ENCODE results near the gene CCNYL1. TPM values are rescaled to one million over a fixed set of nuclear protein-coding genes. Genes with fewer than 3 reads are reported as not detected.

Gene CCNYL1
- total RNA-seq, 1 donor: 24.6 TPM

DNA sequence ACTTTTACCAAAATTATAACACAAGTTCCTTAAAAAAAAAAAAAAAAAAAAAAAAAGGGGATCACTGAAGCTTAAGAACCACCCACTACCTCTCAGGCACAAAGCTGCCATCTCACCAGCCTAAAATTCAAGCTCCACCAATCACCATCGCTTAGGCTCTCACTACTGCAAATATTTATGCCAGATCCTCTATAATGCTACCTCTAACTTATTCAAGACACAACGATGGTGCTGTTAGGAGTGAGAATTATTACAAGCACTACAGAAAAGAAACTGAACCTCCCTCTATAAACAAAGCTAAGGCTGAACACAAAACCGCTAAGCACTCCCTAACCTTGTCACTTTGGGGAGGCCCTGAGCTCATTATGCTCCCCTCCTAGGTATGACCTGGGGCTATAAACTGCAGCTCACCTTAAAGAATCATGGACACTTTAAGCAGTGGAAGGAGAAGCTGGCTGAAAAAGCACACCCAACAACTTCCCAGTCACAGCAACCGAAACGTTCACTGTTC lies 54.7 kb downstream of the CCNYL1 start:
- DNase-seq (ENCODE audit: low read depth): no peak
- TF ChIP-seq, protein P1, sequence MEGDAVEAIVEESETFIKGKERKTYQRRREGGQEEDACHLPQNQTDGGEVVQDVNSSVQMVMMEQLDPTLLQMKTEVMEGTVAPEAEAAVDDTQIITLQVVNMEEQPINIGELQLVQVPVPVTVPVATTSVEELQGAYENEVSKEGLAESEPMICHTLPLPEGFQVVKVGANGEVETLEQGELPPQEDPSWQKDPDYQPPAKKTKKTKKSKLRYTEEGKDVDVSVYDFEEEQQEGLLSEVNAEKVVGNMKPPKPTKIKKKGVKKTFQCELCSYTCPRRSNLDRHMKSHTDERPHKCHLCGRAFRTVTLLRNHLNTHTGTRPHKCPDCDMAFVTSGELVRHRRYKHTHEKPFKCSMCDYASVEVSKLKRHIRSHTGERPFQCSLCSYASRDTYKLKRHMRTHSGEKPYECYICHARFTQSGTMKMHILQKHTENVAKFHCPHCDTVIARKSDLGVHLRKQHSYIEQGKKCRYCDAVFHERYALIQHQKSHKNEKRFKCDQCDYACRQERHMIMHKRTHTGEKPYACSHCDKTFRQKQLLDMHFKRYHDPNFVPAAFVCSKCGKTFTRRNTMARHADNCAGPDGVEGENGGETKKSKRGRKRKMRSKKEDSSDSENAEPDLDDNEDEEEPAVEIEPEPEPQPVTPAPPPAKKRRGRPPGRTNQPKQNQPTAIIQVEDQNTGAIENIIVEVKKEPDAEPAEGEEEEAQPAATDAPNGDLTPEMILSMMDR (IDR thresholded peaks at IDR 0.05; ENCODE audit: insufficient read depth, low read length): no peak
- H3K4me3 ChIP-seq (ENCODE audit: low read depth, low read length): no peak overlapping the region

DNA sequence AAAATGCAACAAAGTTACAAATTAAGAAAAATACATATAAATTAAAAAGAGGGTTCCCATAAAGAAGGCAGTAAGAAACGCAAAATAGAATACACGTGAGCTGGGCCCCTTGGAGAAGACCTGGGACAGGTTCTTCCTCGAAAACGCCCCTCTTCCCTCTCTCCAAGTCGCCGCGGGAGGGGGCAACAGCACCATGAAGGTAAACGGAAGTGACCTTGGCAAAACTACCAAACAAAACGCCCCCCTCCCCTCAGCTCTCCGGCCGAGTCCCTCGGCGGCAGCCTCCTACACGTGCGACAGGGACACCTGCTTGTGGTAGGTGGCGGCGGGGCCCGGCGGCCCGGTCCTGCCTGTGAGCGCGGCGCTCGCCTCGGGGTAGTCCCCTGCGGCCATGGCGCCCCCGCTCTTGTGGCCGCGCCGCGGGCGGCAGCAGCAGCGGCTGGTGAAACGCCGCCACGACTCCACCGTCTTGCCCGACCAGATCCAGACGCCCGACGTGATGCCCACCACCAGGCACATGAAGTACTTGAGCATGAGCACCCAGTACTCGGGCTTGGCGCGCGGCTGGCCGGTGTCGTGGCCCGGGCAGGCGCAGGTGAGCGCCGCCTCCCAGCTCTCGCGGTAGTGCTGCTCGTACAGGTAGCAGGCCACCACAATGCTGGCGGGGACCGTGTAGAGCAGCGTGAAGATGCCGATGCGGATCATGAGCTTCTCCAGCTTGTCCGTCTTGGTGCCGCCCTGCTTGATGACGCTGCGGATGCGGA lies 55.4 kb downstream of the CCNYL1 start:
- H3K4me3 ChIP-seq (ENCODE audit: low read depth, low read length): no peak overlapping the region
- TF ChIP-seq, protein P1 (IDR thresholded peaks at IDR 0.05; ENCODE audit: insufficient read depth, low read length): no peak
- no peak for DNase-seq (ENCODE audit: low read depth)

DNA sequence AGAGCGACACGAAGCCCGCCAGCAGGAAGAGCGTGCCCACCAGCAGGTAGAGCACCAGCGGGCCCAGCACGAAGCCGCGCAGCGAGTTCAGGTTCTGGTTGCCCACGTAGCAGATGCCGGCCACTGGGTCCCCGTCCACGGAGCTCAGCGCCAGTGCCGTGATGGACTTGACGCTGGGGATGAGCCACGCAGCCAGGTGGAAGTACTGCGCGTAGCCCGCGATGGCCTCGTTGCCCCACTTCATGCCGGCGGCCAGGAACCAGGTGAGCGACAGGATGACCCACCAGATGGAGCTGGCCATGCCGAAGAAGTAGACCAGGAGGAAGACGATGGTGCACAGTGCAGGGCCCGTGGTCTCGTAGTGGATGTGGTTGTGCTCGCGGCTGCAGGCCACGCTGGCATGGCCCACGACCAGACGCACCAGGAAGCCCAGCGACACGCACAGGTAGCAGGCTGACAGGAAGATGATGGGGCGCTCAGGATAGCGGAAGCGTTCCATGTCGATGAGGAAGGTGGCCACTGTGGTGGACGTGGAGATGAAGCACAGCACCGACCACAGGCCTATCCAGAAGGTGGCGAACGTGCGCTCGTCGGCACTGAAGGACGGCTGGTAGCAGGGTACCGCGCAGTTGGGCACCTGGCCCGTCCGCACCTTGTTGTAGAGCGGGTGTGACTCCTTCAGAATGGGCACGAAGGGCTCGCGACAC lies 56.2 kb downstream of the CCNYL1 start:
- peak overlapping the region; percentile 75 for H3K4me3 ChIP-seq (ENCODE audit: low read depth, low read length)
- DNase-seq (ENCODE audit: low read depth): no peak
- TF ChIP-seq, protein P1 (IDR thresholded peaks at IDR 0.05; ENCODE audit: insufficient read depth, low read length): peak; percentile 36

DNA sequence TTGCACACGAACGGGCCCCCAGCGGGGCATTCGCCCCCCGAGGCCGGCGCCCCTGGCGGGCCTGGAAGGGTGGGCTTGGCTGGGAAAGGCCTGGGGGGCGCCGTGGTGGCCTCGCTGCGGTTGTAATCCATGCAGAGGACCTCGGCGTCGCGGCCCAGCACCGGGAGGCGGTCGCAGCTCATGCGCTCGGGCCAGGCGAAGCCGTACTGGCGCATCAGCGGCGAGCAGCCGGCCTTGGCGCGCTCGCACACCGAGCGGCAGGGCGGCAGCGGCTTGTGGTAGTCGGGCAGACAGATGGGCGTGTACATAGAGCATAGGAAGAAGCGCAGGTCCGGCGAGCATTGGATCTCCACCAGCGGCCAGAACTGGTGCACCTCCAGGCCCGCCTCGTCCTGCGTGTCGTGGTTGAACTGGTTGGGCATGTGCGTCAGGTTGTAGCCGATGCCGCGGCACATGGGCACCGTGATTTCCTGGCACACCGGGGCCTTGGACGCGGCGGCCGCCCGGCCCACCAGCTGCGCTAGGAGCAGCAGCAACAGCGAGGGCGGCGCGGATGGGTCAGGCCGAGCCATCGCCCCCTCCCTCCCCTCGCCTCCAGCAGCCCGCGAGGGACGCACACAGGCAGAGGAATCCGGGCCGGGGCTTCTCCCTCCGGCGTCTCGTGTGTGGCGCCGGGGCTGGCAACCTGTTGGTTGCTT lies 56.9 kb downstream of the CCNYL1 start:
- peak; percentile 39 for DNase-seq (ENCODE audit: low read depth)
- H3K4me3 ChIP-seq (ENCODE audit: low read depth, low read length): peak overlapping the region; percentile 75
- TF ChIP-seq, protein P1 (IDR thresholded peaks at IDR 0.05; ENCODE audit: insufficient read depth, low read length): no peak

DNA sequence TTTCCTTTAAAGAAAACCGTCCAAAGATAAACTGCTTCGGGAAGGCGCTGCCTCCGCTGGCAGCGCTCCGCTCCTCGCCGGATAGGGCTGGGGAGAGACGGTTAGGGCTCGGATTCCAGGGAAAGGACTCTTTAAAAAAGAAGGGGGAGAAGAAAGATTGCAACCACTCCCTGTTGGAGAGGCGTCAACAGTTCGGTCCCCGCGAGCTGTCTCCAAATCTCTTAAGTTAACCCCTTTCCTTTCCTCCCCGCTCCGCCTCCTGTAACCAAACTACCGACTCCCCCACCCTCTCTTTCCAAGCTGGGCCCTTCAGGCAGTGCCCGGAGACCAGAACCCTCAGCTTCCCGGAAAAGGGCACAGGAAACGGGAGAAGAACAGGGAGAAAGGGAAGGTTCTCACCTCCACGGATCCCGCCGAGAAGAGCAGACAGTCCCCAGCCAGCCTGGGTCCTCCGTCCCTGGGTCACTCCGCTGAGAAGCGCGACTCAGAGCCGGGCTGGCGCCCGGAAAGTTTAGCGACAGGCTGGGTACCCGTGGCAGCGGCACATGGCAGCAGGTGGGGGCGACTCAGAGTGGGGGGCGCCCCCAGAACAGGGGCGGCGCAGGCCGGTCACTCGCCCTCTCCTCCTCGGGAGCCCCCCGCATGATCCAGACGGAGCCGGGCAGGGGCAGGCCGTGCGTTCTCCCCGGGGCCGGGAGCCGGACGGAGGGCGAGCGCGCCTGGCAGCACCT lies 57.6 kb downstream of the CCNYL1 start:
- peak; percentile 54 for DNase-seq (ENCODE audit: low read depth)
- peak overlapping the region; percentile 75 for H3K4me3 ChIP-seq (ENCODE audit: low read depth, low read length)
- TF ChIP-seq, protein P1 (IDR thresholded peaks at IDR 0.05; ENCODE audit: insufficient read depth, low read length): no peak

All from fibroblast of the aortic adventitia (primary cell).